Measurements from ENCODE around the gene DUSP6.
"Not testable (repeated sequence)": the region's sequence is repeated elsewhere in the genome, so short reads cannot be mapped to it uniquely, and the experiment has no call there.

Gene DUSP6

DNA sequence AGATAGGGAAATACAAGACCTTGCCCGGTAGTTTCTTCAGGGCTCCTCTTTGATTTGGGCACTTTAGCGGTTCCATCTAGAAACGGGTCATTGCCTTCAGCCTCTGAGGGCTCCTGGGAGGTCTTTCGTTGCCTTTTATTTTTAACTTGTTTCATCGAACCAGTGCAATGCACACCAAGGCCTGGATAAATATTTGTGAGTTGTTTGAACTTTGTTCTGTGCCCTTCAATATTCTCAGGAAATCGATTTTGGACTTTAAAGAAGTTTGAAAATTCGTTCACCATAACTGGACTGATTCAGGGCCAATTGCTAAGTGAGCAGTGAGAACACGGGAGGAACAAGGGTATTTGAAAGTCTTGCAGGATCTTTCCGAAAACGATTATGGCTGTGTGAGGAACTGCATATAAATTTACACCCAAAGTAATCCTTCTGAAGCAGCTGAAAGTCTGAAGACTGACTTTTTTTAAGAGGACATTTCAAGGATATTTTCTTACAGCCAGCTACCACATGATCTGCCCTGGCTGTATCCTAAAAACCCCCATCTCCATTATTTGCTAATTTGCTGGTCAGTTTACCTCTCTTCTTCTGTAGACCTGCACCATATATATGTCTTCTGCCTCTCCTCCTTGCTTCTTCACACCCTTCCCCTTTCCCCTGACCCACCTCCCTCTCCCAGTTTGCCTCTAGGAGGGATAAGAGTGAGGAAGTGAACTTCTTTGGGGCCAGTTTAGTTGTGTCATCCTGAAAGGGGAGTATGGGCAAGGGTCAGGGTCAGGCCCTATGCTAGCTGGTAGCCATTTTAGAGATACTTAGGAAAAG is 8.0 kb downstream of the DUSP6 start:
- FAIRE-seq: no peak

DNA sequence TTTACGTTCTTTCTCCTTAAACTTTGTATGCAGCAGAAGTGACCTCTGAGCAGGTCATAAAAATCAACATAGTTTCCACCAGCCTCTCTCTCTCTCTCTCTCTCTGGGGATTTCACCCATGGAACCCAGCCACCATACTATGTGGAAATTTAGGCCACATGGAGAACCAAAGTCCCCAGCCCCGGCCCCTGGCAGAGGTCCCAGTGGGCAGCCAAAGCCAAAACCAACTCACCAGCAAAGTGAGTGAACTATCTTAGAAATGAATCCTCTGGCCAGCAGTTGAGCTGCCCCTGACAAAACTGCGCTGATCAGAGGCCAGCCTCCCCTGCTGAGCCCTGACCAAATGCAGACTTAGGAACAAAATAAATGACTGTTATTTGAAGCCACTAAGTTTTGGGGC is 9.2 kb downstream of the DUSP6 start:
- no peak for TF ChIP-seq POLR2A (IDR thresholded peaks at IDR 0.05; ENCODE audit: low read depth, low read length)
- DNase-seq (ENCODE audit: insufficient read length, low spot score): no peak
- FAIRE-seq: no peak

More for the DNA sequence above, 8.0 kb downstream of the DUSP6 start:
- no peak for TF ChIP-seq POLR2A (IDR thresholded peaks at IDR 0.05; ENCODE audit: low read depth, low read length)
- DNase-seq (ENCODE audit: insufficient read length, low spot score): no peak

DNA sequence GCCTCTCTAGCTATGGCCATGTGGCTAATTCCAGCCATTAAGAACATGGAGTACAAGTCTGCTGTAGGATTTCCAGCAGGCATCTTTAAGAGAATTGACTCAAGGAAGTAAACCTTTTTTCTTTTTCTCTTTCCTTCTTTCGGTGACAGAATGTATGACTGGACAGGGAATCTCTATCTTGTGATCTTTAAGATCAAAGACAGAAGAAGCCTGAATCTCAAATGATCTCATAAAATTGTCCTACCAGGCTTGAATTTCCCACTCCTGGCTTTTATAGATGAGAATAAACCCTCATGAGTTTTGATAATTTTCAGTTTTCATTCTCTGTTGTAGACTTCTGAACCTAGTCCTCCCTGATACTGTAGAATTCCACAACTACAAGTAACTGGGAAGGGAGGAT is 11.4 kb downstream of the DUSP6 start:
- FAIRE-seq: no peak
- TF ChIP-seq POLR2A (IDR thresholded peaks at IDR 0.05; ENCODE audit: low read depth, low read length): no peak
- DNase-seq (ENCODE audit: insufficient read length, low spot score): no peak

DNA sequence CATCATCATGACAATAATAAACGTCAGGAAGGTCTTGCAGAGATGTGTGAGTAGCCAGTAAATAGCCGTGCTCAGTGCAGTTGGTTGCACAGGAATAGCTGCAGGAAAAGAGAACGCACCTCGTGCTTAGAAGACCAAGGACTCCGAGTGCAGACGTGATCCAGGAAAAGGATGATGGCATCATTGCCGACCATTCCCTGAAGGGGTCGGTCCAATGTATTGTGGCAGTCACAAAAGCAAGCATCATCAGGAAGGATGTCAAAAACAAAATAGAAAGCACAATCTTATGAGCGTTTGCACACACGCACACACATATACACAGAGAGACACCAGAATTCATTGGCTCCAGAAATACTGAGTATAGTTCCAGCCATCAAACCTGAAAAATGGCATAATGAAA is 12.8 kb downstream of the DUSP6 start:
- TF ChIP-seq POLR2A (IDR thresholded peaks at IDR 0.05; ENCODE audit: low read depth, low read length): no peak
- DNase-seq (ENCODE audit: insufficient read length, low spot score) (no peak), FAIRE-seq (no peak)

DNA sequence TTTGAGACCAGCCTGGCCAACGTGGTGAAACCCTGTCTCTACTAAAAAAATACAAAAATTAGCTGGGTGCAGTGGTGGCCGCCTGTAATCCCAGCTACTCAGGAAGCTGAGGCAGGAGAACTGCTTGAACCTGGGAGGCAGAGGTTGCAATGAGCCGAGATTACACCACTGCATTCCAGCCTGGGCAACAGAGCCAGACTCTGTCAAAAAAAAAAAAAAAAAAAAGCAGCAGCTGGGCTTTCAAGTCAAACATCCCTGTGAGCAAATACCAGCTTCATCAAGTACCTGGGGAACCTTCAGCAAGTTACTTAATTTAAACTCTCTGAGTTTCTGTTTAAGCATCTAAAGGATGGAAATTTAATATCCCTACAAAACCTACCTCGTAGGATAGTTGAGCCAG is 15.2 kb downstream of the DUSP6 start:
- DNase-seq (ENCODE audit: insufficient read length, low spot score); FAIRE-seq: not testable (repeated sequence)

DNA sequence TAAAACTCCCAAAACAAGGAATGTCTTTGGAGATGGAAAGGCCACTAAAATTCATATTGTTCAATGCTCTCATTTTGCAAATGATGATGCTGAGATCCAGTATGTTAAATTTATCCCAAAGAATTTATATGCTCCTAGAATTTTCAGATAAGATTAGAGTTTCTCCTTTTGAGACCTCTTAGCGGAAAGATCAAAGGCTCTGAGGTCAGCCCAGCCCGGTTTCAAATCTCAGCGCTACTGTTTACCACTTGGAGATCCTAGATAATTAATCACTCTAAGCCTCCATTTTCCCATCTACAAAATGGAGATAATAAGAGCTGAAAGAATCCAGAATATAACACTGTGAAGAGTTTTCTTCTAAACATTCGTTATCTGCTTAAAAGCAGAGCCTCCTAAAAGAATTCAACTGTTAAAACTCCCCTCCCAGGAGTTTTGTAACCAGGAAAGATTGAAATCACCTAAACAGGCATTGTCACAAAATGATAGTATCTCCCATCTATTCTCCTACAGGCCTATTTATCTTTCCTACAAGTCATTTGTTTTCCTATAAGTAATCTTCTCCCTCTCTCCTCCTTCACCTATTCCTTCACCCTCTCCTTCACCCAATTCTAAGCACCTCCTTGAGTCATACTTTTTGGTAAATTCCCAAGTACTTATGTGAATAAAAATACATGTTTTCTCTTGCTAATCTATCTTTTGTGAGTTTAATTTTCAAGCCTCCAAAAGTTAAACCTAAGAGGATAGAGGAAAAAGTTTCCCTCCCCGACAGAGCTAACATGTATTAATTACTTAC is 16.7 kb downstream of the DUSP6 start:
- no peak for DNase-seq (ENCODE audit: insufficient read length, low spot score)
- no peak for FAIRE-seq
- TF ChIP-seq POLR2A (IDR thresholded peaks at IDR 0.05; ENCODE audit: low read depth, low read length): no peak

DNA sequence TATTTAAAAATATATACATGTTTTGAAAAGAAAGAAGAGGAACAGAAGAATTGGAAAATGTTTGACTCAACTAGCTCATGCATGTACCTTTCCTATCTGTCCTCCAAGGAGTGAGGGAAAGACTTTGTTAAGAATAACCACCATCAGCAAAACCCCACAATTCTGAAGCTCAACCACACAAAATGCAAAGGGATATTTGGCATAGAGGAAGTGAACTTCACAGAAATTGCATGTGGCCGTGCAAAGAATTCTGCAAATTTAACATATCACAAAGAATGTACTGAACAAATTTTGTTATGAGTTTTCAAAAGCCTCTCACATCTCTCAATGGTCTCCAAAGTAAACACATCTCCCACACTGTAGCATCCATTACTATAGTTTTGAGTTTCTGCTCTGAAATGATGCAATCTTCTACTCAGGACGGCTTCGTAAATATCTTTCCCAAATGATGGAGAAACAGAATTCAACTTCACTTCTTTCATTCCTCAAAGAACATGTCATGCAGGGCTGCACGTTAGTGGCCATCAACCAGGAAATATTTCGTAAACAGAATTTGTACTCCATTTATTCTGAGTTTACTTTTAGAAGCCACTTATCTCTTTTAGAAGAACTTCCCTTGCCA is 17.6 kb downstream of the DUSP6 start:
- FAIRE-seq (no peak), DNase-seq (ENCODE audit: insufficient read length, low spot score) (no peak)
- no peak for TF ChIP-seq POLR2A (IDR thresholded peaks at IDR 0.05; ENCODE audit: low read depth, low read length)

DNA sequence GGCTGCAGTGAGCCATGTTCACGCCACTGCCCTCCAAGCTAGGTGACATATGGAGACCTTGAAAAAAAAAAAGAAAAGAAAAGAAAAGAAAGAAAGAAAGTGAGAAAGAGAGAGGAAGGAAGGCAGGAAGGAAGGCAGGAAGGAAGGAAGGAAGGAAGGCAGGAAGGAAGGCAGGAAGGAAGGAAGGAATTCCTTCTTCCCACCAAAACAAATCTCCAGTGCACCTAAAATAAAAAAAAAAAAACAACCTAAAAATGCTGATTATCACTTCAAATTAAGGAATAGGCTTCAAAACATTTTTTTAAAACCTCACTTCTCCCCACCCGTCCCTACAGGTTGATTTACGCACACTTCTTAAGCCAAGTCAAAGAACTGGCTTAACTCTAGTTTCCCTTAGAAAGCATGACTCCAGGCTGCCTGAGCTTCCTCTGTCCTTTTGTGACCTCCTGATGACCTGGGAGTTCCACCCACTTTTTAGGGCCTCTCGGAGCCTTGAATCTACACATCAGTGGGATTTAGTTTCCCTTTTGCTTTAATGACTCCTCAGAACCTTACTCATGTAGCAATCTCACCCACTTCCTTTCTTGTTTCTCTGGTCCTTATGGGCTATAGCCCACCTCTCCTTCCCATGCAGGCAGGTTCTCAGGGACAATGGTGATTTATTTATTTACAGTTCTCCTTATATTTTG is 18.6 kb downstream of the DUSP6 start:
- TF ChIP-seq POLR2A (IDR thresholded peaks at IDR 0.05; ENCODE audit: low read depth, low read length): no peak
- no peak for DNase-seq (ENCODE audit: insufficient read length, low spot score)
- FAIRE-seq: no peak

DNA sequence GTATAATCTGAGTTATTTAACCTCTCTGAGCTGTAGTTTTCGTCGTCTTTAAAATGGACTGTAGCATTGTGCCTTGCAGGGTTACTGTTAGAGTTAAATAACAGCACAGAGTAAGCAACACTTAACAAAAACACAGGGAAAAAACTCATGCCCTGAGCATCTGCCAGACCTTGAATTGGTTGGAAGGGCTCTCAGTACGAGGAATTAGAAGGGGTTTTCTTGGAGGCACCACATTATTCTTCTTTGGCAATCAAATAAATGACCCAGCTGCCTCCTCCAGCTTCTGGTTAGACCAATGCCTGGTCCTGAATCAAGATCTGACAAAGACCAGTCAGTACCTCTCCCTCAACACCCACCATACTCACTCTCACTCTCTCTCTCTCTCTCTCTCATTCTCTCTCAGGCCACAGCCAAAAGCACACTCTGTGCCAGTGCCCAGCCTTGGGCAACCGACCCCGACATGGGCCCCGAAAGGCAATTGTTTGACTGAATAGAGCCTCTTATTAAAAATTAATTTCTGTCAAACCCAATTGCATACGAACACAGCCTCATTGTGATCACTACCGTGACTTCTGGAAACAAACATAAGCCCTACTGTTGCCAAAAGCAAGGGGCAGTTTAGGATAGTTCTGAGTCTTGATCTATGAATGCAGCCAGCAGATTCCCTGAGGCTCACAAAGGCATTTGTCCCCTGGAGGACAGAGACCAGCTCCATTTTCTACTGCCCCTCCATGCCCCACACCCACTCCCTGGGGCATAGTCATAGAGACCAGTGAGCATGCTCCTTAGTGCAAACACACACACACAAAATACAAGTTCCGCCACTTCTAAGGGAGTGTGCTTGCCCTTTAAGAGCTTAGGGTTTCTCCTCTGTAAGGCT is 23.9 kb downstream of the DUSP6 start:
- TF ChIP-seq POLR2A (IDR thresholded peaks at IDR 0.05; ENCODE audit: low read depth, low read length): no peak
- DNase-seq (ENCODE audit: insufficient read length, low spot score): no peak
- no peak for FAIRE-seq

DNA sequence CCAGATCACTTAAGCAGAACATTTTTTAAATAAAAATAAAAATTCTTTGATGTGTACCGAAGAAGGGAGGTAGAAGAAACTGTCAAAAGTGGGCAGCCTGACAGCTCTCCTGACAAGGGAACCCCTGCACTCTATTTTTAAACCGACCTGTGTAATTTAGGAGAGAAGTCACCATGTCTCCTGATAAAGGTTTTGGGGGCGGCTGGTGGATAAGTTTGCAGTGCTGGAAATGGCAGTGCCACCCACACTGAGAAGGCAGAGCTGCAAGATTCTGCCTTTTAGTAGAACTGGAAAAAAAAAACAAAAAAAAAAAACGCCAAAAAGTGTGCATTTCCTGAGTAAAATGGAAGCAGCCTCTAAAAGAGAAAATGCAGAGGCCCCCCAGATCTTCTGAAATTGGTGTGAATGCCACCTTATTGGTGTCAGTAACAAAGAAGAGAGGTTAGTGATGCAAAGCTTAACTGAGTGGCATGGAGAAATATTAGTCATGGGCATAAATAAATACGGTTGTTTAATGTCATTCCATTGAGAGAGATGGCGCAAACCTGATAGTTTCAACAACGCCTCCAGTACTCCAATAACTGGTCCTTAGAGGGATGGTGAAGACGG is 24.7 kb downstream of the DUSP6 start:
- no peak for TF ChIP-seq POLR2A (IDR thresholded peaks at IDR 0.05; ENCODE audit: low read depth, low read length)
- DNase-seq (ENCODE audit: insufficient read length, low spot score) (no peak), FAIRE-seq (no peak)

DNA sequence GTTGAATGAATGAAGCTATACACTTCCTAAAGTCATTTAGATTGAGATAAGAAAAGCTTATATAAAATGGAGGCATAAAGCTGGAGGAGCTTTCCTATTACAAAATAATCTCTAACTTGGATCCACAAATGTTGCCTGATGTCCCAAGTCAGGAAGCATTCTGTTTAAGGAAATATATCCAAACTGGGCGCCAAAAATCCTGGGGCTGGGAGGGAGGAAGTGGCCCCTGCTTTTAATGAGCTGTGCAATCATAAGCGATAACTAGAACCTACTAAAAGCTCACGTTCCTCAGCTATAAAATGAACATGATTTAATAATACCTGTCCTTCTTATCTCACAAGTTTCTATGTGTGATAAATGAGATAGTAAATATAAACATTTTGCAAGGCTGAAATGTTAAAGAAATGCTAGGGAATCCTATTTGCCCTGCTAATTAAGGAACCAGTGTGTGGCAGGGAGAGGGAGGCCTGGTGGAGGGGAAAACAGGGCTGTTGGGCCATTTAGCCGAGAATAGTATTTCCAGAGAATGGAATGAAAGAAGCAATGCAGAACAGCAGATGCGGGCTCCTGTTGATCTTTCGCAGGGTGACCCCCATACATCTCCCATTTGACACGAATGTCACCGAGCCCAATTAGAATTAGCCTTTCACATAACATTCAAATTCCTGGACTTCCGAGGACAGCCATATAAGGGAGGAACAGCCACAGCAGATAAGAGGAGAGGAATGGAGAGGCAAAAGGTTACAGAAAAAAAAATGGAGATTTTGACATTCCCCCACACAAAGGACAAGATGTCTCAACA is 25.9 kb downstream of the DUSP6 start:
- no peak for TF ChIP-seq POLR2A (IDR thresholded peaks at IDR 0.05; ENCODE audit: low read depth, low read length)
- DNase-seq (ENCODE audit: insufficient read length, low spot score) (no peak), FAIRE-seq (no peak)

DNA sequence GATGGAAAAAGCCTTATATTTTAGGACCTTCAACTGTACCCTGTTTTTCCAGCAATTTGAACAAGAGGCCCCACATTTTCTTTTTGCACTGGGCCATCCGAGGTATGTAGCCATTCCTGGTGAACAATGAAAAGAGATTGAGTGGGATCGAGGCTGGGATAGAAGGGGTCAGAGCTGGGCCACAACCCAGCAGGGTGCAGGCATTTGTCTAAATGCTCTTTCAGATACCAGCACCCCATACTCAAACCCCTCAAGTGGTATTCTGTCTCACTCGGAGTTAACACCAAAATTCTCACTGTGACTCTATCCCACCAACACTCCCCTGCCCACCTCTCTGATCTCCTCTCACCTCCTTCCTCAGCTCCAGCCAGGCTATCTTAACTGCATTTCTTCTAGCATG is 26.8 kb downstream of the DUSP6 start:
- TF ChIP-seq POLR2A (IDR thresholded peaks at IDR 0.05; ENCODE audit: low read depth, low read length): no peak
- FAIRE-seq (no peak), DNase-seq (ENCODE audit: insufficient read length, low spot score) (no peak)
